ENCODE measurements around the gene MYL7. TPM values are rescaled to one million over a fixed set of nuclear protein-coding genes. Genes with fewer than 3 reads are reported as not detected.

The MYL7 gene
- total and polyA plus RNA-seq, 2 of the 4 experiments (the other 2 are of a cell fraction), result 0.24 TPM; not detected in 1

DNA sequence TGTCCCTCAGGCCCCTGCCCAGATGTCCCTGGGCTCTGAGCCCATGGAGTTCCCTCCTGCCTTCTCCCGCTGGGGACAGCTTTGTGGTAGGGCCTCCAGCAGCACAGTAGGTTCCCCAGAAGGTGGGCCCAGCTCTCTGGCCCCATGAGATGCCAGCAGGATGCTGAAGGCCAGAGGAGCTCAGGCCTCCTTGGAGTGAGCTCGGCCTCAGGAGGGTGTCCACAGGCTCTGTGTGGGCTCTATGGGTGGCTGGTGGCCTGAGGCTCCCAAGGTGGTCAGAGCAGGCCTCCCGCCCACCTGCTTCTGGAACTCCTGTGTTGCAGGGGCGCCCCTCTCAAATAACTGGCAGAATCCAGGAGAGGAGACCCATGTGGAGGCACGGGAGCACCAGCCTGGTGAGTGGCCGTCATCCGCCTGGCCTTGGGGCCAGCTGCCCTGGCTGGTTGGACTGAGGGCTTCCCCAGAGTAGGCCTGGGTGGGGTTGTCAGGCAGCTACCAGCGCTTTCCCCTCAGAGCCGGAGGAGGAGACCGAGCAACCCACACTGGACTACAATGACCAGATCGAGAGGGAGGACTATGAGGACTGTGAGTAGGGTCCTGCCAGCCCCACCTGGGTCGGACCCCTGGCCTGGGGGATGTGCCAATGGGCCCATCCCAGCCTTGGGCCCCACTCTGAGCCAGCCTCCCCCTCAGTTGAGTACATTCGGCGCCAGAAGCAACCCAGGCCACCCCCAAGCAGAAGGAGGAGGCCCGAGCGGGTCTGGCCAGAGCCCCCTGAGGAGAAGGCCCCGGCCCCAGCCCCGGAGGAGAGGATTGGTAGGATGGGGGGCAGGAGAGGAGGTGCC, 33.8 kb downstream of the MYL7 start:
- H3K18ac ChIP-seq (ENCODE audit: low read depth, low read length), result no peak overlapping the region
- no peak overlapping the region for H3K14ac ChIP-seq (replicated peaks; ENCODE audit: low read depth, low read length)
- no peak overlapping the region for H3K4ac ChIP-seq (ENCODE audit: low read depth, low read length)
- H4K20me1 ChIP-seq (ENCODE audit: insufficient read depth, low read length), result no peaks in the 10 kb centered on the region
- H3K4me3 ChIP-seq (ENCODE audit: insufficient read depth, low read depth, low read length), result no peak overlapping the region
- DNase-seq, result no peak
- dilution Hi-C loops (cut with HindIII; ENCODE audit: low sequenced_read_pairs, unreplicated experiment) (no loop called here), in situ Hi-C loops (cut with MboI; ENCODE audit: low sequenced_read_pairs) (no loop called here), intact Hi-C loops (cut with micrococcal nuclease) (no loop called here)
- no peaks in the 10 kb centered on the region; a peak in 1 of 4 replicates for H3K79me1 ChIP-seq (ENCODE audit: low read depth in 1 of 2, low read length in 2 of 2)
- H4K91ac ChIP-seq (ENCODE audit: insufficient read depth, low read depth, low read length), result no peak overlapping the region
- ChIA-PET POLR2A (ENCODE audit: unreplicated experiment) (no interaction called here), CTCF (no interaction called here)
- no peak for ATAC-seq (ENCODE audit: low read depth)
- H4K5ac ChIP-seq (ENCODE audit: low read depth, low read length), result no peak overlapping the region
- no peak overlapping the region for H2BK120ac ChIP-seq (ENCODE audit: low read depth, low read length)
- H3K4me1 ChIP-seq (ENCODE audit: control insufficient read depth, insufficient read depth, low read length), result peaks cover 17% of the 10 kb centered on the region
- no peak overlapping the region for H3K56ac ChIP-seq (ENCODE audit: extremely low read depth, insufficient read depth, low read length)
- BruUV-seq (replicated peaks), result no TSS peak
- H3K9ac ChIP-seq (ENCODE audit: low read depth, low read length), result no peak overlapping the region
- H2AK9ac ChIP-seq (replicated peaks; ENCODE audit: low read depth, low read length, poor library complexity), result peak overlapping the region; percentile 61
- no peak overlapping the region for H3K27ac ChIP-seq (ENCODE audit: insufficient read depth, low read length)
- H3K9me1 ChIP-seq (ENCODE audit: insufficient read depth, low read length), result peaks cover 17% of the 10 kb centered on the region
- WGBS, 2 experiments (ENCODE audit: extremely low coverage in 2 of 2, insufficient read length in 1 of 2), result 87% methylated on average over 4 of the region's 18 CpGs; no CpG with 5 or more reads in 1 of the 2 experiments
- H3K9me3 ChIP-seq (ENCODE audit: control insufficient read depth, insufficient read depth, low read length), result no peaks in the 10 kb centered on the region
- no peak overlapping the region for H2BK15ac ChIP-seq (ENCODE audit: low read depth, low read length)
- no peak overlapping the region for H2AFZ ChIP-seq (replicated peaks; ENCODE audit: low read length, poor library complexity)
- H2AK5ac ChIP-seq (ENCODE audit: low read depth, low read length), result peak overlapping the region; percentile 47
- H3K36me3 ChIP-seq (ENCODE audit: control insufficient read depth, insufficient read depth, low read length), result no peaks in the 10 kb centered on the region; the same call in 1 of the 2 replicates
- no peak overlapping the region for H2BK20ac ChIP-seq (ENCODE audit: low read depth, low read length)
- no peaks in the 10 kb centered on the region for H3K27me3 ChIP-seq (ENCODE audit: control insufficient read depth, insufficient read depth, low read length)
- H2BK5ac ChIP-seq (ENCODE audit: low read depth, low read length, poor library complexity, severe bottlenecking), result no peak overlapping the region
- no peak overlapping the region for H3K23ac ChIP-seq (ENCODE audit: low read depth, low read length)
- H3K4me2 ChIP-seq (ENCODE audit: low read depth, low read length), result no peak overlapping the region
- no peak overlapping the region for H4K8ac ChIP-seq (ENCODE audit: low read depth in 2 of 2, low read length in 2 of 2)
- TF ChIP-seq SMC3 (IDR thresholded peaks at IDR 0.05; ENCODE audit: low read depth, low read length) (no peak), RFX5 (IDR thresholded peaks at IDR 0.05; ENCODE audit: low read depth, low read length) (no peak), NFE2L2 (IDR thresholded peaks at IDR 0.05; ENCODE audit: low read depth, low read length) (no peak), FOS (IDR thresholded peaks at IDR 0.05; ENCODE audit: low read depth, low read length) (no peak)
